GM23248 (cell line): ENCODE results near the gene ZFAND3.

Experiments used
- EZH2 ChIP-seq: fragments of 200-600 bp; sonication (generic); IDR thresholded peaks from 2 replicates; pipeline ENCODE4 v1.6.1; 2018; ENCODE audit warnings: antibody characterized with exemption, mild to moderate bottlenecking; ENCODE audit not compliant: insufficient read depth, poor library complexity, severe bottlenecking
- EZH2phosphoT487 ChIP-seq: fragments of 200-600 bp; sonication (generic); IDR thresholded peaks from 2 replicates; pipeline ENCODE4 v1.6.1; 2018; ENCODE audit warnings: antibody characterized with exemption, moderate library complexity, mild to moderate bottlenecking, low read depth; ENCODE audit not compliant: insufficient read depth

GRCh38 chr6:38018755-38019165 is 199.2 kb downstream of the ZFAND3 start:
- TF ChIP-seq EZH2 (no peak), EZH2phosphoT487 (no peak)
